SK-N-SH (cell line): ENCODE measurements around the gene VIL1.

ENCODE experiments used
- CTCF ChIP-seq: fragments of 200-600 bp; sonication (generic); IDR thresholded peaks from 2 replicates; pipeline ENCODE4 v1.6.1; 2017; ENCODE audit warnings: antibody characterized with exemption, mild to moderate bottlenecking, moderate library complexity
- EP300 ChIP-seq, 2 experiments: IDR thresholded peaks; 2 replicates each; pipeline versions ENCODE4 v1.4.0 to v1.6.1; 2012; ENCODE audit warnings: borderline replicate concordance in 1 of 2, low read depth in 1 of 2, low read length in 1 of 2
- POLR2AphosphoS5 ChIP-seq: IDR thresholded peaks from 2 replicates; pipeline ENCODE4 v1.6.1; 2012; ENCODE audit warnings: low read depth, low read length

GRCh38 chr2:218430721-218431120 lies 11.8 kb downstream of the VIL1 start:
- TF ChIP-seq CTCF (no peak), EP300 (IDR thresholded peaks at IDR 0.05; ENCODE audit: borderline replicate concordance in 1 of 2, low read depth in 1 of 2, low read length in 1 of 2) (no peak), POLR2AphosphoS5 (no peak)
